Activated naive CD4-positive, alpha-beta T cell treated with anti-CD3 and anti-CD28 coated beads, Interleukin-2, amount 10 ng/mL, durations not matched to agents 7 days and 5 days (primary cell): ENCODE results near the gene NID2.

Experiments used
- CTCF ChIA-PET: fragments of 350-600 bp; sonication (Branson Sonifier 250); formaldehyde crosslinking; loops from one replicate; lab custom pipeline; 2021; ENCODE audit warnings: antibody characterized with exemption; lab: Charles Lee
- DNase-seq: peaks from one replicate; pipeline ENCODE4 v3.0.0-alpha.2; 2020
- H3K27ac Mint-ChIP-seq: one replicate; pipeline ENCODE4 v1.8.0; 2021; ENCODE audit warnings: mild to moderate bottlenecking, moderate library complexity, mixed read lengths
- H3K27me3 Mint-ChIP-seq: one replicate; pipeline ENCODE4 v1.8.0; 2021; ENCODE audit warnings: mild to moderate bottlenecking, mixed read lengths
- H3K36me3 Mint-ChIP-seq: one replicate; pipeline ENCODE4 v1.8.0; 2021; ENCODE audit warnings: mixed read lengths
- H3K4me1 Mint-ChIP-seq: one replicate; pipeline ENCODE4 v1.8.0; 2021; ENCODE audit warnings: mixed read lengths
- H3K4me3 Mint-ChIP-seq: one replicate; pipeline ENCODE4 v1.8.0; 2021; ENCODE audit warnings: mild to moderate bottlenecking, moderate library complexity, mixed read lengths
- H3K9me3 Mint-ChIP-seq: one replicate; pipeline ENCODE4 v1.8.0; 2021; ENCODE audit warnings: mixed read lengths

The NID2 gene

GRCh38 chr14:52002542-52002941 lies 66.3 kb downstream of the NID2 start:
- Mint-ChIP-seq H3K27ac (peak overlapping the region; percentile 38), H3K4me3 (no peak overlapping the region), H3K36me3 (peaks cover 59% of the 10 kb centered on the region), H3K27me3 (no peaks in the 10 kb centered on the region), H3K9me3 (no peaks in the 10 kb centered on the region), H3K4me1 (no peaks in the 10 kb centered on the region)
- CTCF ChIA-PET = no interaction called here
- DNase-seq = no peak

GRCh38 chr14:52000696-52001095 lies 68.2 kb downstream of the NID2 start:
- H3K27ac Mint-ChIP-seq = no peak overlapping the region
- H3K27me3 Mint-ChIP-seq = no peaks in the 10 kb centered on the region
- peaks cover 60% of the 10 kb centered on the region for H3K36me3 Mint-ChIP-seq
- H3K4me1 Mint-ChIP-seq = peaks cover 11% of the 10 kb centered on the region
- DNase-seq = no peak
- no peaks in the 10 kb centered on the region for H3K9me3 Mint-ChIP-seq
- CTCF ChIA-PET = no interaction called here
- no peak overlapping the region for H3K4me3 Mint-ChIP-seq

GRCh38 chr14:52000019-52000582 lies 68.8 kb downstream of the NID2 start:
- Mint-ChIP-seq H3K9me3 (no peaks in the 10 kb centered on the region), H3K36me3 (peaks cover 56% of the 10 kb centered on the region), H3K27ac (no peak overlapping the region), H3K27me3 (no peaks in the 10 kb centered on the region), H3K4me1 (peaks cover 11% of the 10 kb centered on the region), H3K4me3 (no peak overlapping the region)
- CTCF ChIA-PET = no interaction called here
- DNase-seq = no peak

DNA sequence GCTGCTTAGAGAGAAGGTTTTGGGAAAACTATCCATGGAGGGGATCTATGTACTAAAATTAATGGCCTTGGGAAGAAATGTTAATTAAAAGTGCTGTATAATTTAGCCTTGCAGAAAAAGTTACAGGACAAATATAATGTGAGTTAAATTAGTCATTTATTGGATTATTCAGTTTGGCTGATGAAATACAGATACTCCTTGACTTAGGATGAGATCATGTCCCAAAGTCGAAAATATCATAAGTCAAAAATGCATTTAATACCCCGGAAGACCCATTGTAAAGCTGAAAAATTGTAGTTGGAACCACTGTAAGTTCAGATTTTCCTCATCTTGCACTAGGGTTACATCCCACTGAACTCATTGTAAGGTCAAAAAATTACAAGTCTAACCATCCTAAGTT lies 69.8 kb downstream of the NID2 start:
- CTCF ChIA-PET = no interaction called here
- Mint-ChIP-seq H3K9me3 (no peaks in the 10 kb centered on the region), H3K4me3 (no peak overlapping the region), H3K27ac (no peak overlapping the region), H3K4me1 (peaks cover 15% of the 10 kb centered on the region), H3K27me3 (no peaks in the 10 kb centered on the region), H3K36me3 (peaks cover 54% of the 10 kb centered on the region)
- DNase-seq = no peak

GRCh38 chr14:51998348-51998747 lies 70.5 kb downstream of the NID2 start:
- DNase-seq = no peak
- Mint-ChIP-seq H3K36me3 (peaks cover 55% of the 10 kb centered on the region), H3K4me1 (peaks cover 22% of the 10 kb centered on the region), H3K9me3 (no peaks in the 10 kb centered on the region), H3K4me3 (no peak overlapping the region), H3K27ac (no peak overlapping the region), H3K27me3 (no peaks in the 10 kb centered on the region)
- CTCF ChIA-PET = no interaction called here

DNA sequence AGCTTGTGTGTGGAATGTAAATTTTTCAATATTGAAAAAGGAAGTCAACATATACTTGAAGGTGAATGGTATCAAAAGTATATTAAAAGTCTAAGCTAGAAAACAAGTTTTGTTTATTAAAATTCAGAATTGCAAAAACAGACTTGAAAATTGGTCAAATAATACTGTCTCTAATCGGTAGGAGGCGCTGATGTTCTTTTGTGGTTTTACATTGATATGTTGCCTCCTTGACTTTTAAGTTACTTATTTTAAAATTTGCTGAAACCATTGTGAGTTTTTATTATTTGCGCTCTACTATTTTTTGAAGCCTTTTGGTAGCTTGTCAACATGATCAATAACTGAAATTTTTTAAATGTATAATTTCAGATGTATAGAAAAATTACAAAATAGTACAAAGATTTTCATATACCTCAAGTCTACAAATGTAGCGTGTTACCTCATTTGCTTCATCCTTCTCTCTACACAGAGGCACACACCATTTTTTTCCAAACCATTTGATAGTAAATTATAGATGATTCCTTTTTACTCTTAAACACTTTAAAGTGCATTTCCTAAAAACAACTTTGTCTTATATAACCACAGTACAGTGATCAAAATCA lies 72.6 kb downstream of the NID2 start:
- Mint-ChIP-seq H3K27ac (no peak overlapping the region), H3K27me3 (no peaks in the 10 kb centered on the region), H3K36me3 (peaks cover 47% of the 10 kb centered on the region), H3K4me1 (peaks cover 35% of the 10 kb centered on the region), H3K9me3 (no peaks in the 10 kb centered on the region), H3K4me3 (no peak overlapping the region)
- DNase-seq = no peak
- CTCF ChIA-PET = interaction anchor here (0.6 to 2.4 kb wide), 13 partner anchors 10 to 576 kb away, joined by 3 to 16 read pairs (median 3); no protein-coding TSS in a partner anchor

- Mint-ChIP-seq H3K9me3 (no peaks in the 10 kb centered on the region), H3K27ac (peak overlapping the region; percentile 17), H3K4me3 (no peak overlapping the region), H3K4me1 (peaks cover 50% of the 10 kb centered on the region), H3K27me3 (no peaks in the 10 kb centered on the region), H3K36me3 (peaks cover 39% of the 10 kb centered on the region)
- no peak for DNase-seq
- CTCF ChIA-PET = interaction anchor here (0.7 to 1.2 kb wide), 2 partner anchors 29 to 279 kb away, joined by 3 to 4 read pairs; no protein-coding TSS in a partner anchor
Measured at GRCh38 chr14:51993285-51993920, 75.5 kb downstream of the NID2 start.

- no peak overlapping the region for H3K27ac Mint-ChIP-seq
- H3K27me3 Mint-ChIP-seq = no peaks in the 10 kb centered on the region
- H3K4me3 Mint-ChIP-seq = peak overlapping the region; percentile 83
- CTCF ChIA-PET = no interaction called here
- peaks cover 40% of the 10 kb centered on the region for H3K4me1 Mint-ChIP-seq
- no peaks in the 10 kb centered on the region for H3K9me3 Mint-ChIP-seq
- DNase-seq = no peak
- peaks cover 26% of the 10 kb centered on the region for H3K36me3 Mint-ChIP-seq
Measured at GRCh38 chr14:51990488-51990887, 78.4 kb downstream of the NID2 start.

GRCh38 chr14:51989293-51990234 lies 79.3 kb downstream of the NID2 start, which contains the start of gene RTRAF:
RTRAF (plus strand) TSS chr14:51989546; CDS start chr14:51989640, 94 bp downstream.
- CTCF ChIA-PET = interaction anchor here (0.5 kb wide), 1 partner anchor 299 kb away, joined by 4 read pairs; no protein-coding TSS in a partner anchor
- H3K36me3 Mint-ChIP-seq = peaks cover 20% of the 10 kb centered on the region
- no peaks in the 10 kb centered on the region for H3K9me3 Mint-ChIP-seq
- H3K27me3 Mint-ChIP-seq = no peaks in the 10 kb centered on the region
- H3K4me3 Mint-ChIP-seq = peak within 1 kb of the TSS; percentile 83
- H3K4me1 Mint-ChIP-seq = peaks cover 38% of the 10 kb centered on the region
- DNase-seq = peak; percentile 95
- H3K27ac Mint-ChIP-seq = peak within 1 kb of the TSS; percentile 91

GRCh38 chr14:51988221-51988620 lies 80.6 kb downstream of the NID2 start:
- peaks cover 10% of the 10 kb centered on the region for H3K36me3 Mint-ChIP-seq
- no peaks in the 10 kb centered on the region for H3K27me3 Mint-ChIP-seq
- H3K4me3 Mint-ChIP-seq = peak overlapping the region; percentile 83
- H3K9me3 Mint-ChIP-seq = peaks cover 4% of the 10 kb centered on the region
- no peak for DNase-seq
- peaks cover 28% of the 10 kb centered on the region for H3K4me1 Mint-ChIP-seq
- CTCF ChIA-PET = interaction anchor here (0.9 kb wide), 1 partner anchor 9 kb away, joined by 5 read pairs; no protein-coding TSS in a partner anchor
- no peak overlapping the region for H3K27ac Mint-ChIP-seq

- no peak overlapping the region for H3K27ac Mint-ChIP-seq
- H3K4me1 Mint-ChIP-seq = peaks cover 12% of the 10 kb centered on the region
- no peaks in the 10 kb centered on the region for H3K36me3 Mint-ChIP-seq
- peaks cover 4% of the 10 kb centered on the region for H3K9me3 Mint-ChIP-seq
- peaks cover 11% of the 10 kb centered on the region for H3K27me3 Mint-ChIP-seq
- no peak overlapping the region for H3K4me3 Mint-ChIP-seq
- CTCF ChIA-PET = interaction anchor here (1.5 to 4.1 kb wide), 3 partner anchors 14 to 329 kb away, joined by 3 to 38 read pairs (median 6); no protein-coding TSS in a partner anchor
- DNase-seq = no peak
Measured at GRCh38 chr14:51981218-51981854, 87.5 kb downstream of the NID2 start.

GRCh38 chr14:51979088-51979709 lies 89.7 kb downstream of the NID2 start:
- Mint-ChIP-seq H3K27me3 (peaks cover 11% of the 10 kb centered on the region), H3K27ac (no peak overlapping the region), H3K36me3 (no peaks in the 10 kb centered on the region), H3K4me1 (peaks cover 12% of the 10 kb centered on the region), H3K9me3 (peaks cover 4% of the 10 kb centered on the region), H3K4me3 (no peak overlapping the region)
- CTCF ChIA-PET = interaction anchor here (0.8 to 4.1 kb wide), 25 partner anchors 9 to 695 kb away, joined by 3 to 38 read pairs (median 4); partner anchors contain the start of genes FRMD6, GNG2 and NID2
- DNase-seq = peak; percentile 87

DNA sequence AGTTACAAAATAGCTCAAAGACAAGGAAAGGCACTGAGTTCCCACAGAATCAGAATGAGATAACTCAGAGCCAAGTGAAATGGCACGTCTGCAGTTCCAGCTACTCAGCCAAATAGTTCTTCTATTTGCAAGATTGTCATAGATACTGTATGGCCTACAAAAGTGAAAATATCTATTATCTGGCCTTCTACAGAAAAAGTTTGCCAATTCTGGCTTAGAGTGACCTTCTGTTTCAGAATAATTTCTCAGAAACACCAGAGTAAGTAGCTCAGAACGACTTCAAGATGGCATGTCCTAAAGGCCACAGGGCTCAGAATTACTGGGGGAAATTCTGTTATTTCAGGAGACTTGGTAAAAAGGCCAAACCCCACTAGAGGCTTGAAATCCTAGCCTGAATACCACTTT lies 90.2 kb downstream of the NID2 start:
- no peaks in the 10 kb centered on the region for H3K36me3 Mint-ChIP-seq
- H3K27me3 Mint-ChIP-seq = peaks cover 11% of the 10 kb centered on the region
- no peak overlapping the region for H3K27ac Mint-ChIP-seq
- peaks cover 3% of the 10 kb centered on the region for H3K9me3 Mint-ChIP-seq
- H3K4me1 Mint-ChIP-seq = peaks cover 12% of the 10 kb centered on the region
- H3K4me3 Mint-ChIP-seq = no peak overlapping the region
- no peak for DNase-seq
- CTCF ChIA-PET = interaction anchor here (0.8 to 4.1 kb wide), 26 partner anchors 8 to 695 kb away, joined by 3 to 38 read pairs (median 4); partner anchors contain the start of genes FRMD6, GNG2 and NID2
